Natural killer cell (primary cell): ENCODE data around the gene ZFAND3. TPM values are rescaled to one million over a fixed set of nuclear protein-coding genes. Genes with fewer than 3 reads are reported as not detected.
A peak's percentile ranks its signal among the peaks of the same experiment; 100 is the strongest.

ENCODE experiments used
- ATAC-seq, 3 donors: fragments of 150-1000 bp in 2 of 3; fragments of 200-7000 bp in 1 of 3; cut with Tn5 transposase; 1 replicate in 1 of 3; 2 replicates in 2 of 3; pipeline ENCODE4 v1.10.0; 2021; ENCODE audit warnings: mild to moderate bottlenecking in 2 of 3, moderate library complexity in 2 of 3
- DNase-seq, 2 donors: peaks; one replicate each; pipeline versions ENCODE4 v3.0.0 to v3.0.0-alpha.2; 2013 to 2021; ENCODE audit warnings: mixed read lengths in 1 of 2
- H3K27ac ChIP-seq: one replicate; pipeline ENCODE4 v1.5.1; 2013; ENCODE audit warnings: mild to moderate bottlenecking, low read length
- H3K27me3 ChIP-seq: one replicate; pipeline ENCODE4 v1.6.1; 2013; ENCODE audit warnings: low read length; ENCODE audit not compliant: control insufficient read depth, insufficient read depth
- H3K36me3 ChIP-seq: one replicate; pipeline ENCODE4 v1.6.1; 2013; ENCODE audit warnings: low read length; ENCODE audit not compliant: control insufficient read depth, insufficient read depth
- H3K4me1 ChIP-seq: one replicate; pipeline ENCODE4 v1.6.1; 2013; ENCODE audit warnings: low read length; ENCODE audit not compliant: control insufficient read depth, insufficient read depth
- H3K4me3 ChIP-seq: one replicate; pipeline ENCODE4 v1.5.1; 2013; ENCODE audit warnings: low read length
- H3K9me3 ChIP-seq: one replicate; pipeline ENCODE4 v1.6.1; 2013; ENCODE audit warnings: low read length; ENCODE audit not compliant: control insufficient read depth, insufficient read depth
- H3K27ac Mint-ChIP-seq, 2 donors: one replicate each; pipeline ENCODE4 v1.8.0; 2022; ENCODE audit warnings: mild to moderate bottlenecking in 2 of 2, mixed read lengths in 2 of 2, moderate library complexity in 1 of 2
- H3K27me3 Mint-ChIP-seq, 2 donors: one replicate each; pipeline ENCODE4 v1.8.0; 2022; ENCODE audit warnings: low read depth in 2 of 2, mixed read lengths in 2 of 2
- H3K36me3 Mint-ChIP-seq: one replicate; pipeline ENCODE4 v1.8.0; 2022; ENCODE audit warnings: mixed read lengths
- H3K4me1 Mint-ChIP-seq, 2 donors: one replicate each; pipeline ENCODE4 v1.8.0; 2022; ENCODE audit warnings: mixed read lengths in 2 of 2
- H3K4me3 Mint-ChIP-seq: one replicate; pipeline ENCODE4 v1.8.0; 2022; ENCODE audit warnings: mild to moderate bottlenecking, moderate library complexity, mixed read lengths
- H3K9me3 Mint-ChIP-seq, 2 donors: one replicate each; pipeline ENCODE4 v1.8.0; 2022; ENCODE audit warnings: mixed read lengths in 2 of 2
- WGBS: methylation state at CpG from one replicate; pipeline ENCODE4 v1.1.7; 2013; ENCODE audit warnings: missing lambda C conversion rate; ENCODE audit not compliant: insufficient coverage; 5-methylcytosine and 5-hydroxymethylcytosine counted together
- intact Hi-C: fragments of 100-400 bp; cut with micrococcal nuclease; formaldehyde crosslinking; loops from one replicate; pipeline ENCODE4 v1.14.2; 2022
- total RNA-seq, 4 donors: library from RNA; stranded (reverse); fragments of 120-200 nt in 1 of 4; gene quantifications; one replicate each; pipeline versions ENCODE4 v1.2.3 to v1.2.4, GENCODE V29; 2013 to 2022
- TF ChIP-seq, protein P1 (sequence below): fragments of 200-600 bp; IDR thresholded peaks from one replicate; pipeline ENCODE4 v1.8.0; 2022; ENCODE audit warnings: antibody characterized with exemption

The ZFAND3 gene
- total RNA-seq, 3 donors from 2014 or later (not counting 1 experiment from before 2014, with no cell fraction given), result 87.7 to 97.4 (median 90.1) TPM

- Mint-ChIP-seq H3K27ac (no peak overlapping the region), H3K4me3 (no peak overlapping the region), H3K9me3 (no peaks in the 10 kb centered on the region), H3K4me1 (peaks cover 61 to 70% of the 10 kb centered on the region in 2 donors), H3K36me3 (no peaks in the 10 kb centered on the region), H3K27me3 (no peaks in the 10 kb centered on the region)
- Histone ChIP-seq H3K4me1 (peaks cover 19% of the 10 kb centered on the region), H3K27ac (no peak overlapping the region), H3K4me3 (no peak overlapping the region), H3K36me3 (no peaks in the 10 kb centered on the region), H3K9me3 (no peaks in the 10 kb centered on the region), H3K27me3 (no peaks in the 10 kb centered on the region)
- intact Hi-C loops, result loop anchor here (2.0 kb wide), 1 partner anchor 70 kb away; no protein-coding TSS in a partner anchor
- no CpG with 5 or more reads among the region's 1 CpG for WGBS
- peak in 1 of 2 donors; percentile 67 for DNase-seq
- no peak for ATAC-seq
- TF ChIP-seq, protein P1, sequence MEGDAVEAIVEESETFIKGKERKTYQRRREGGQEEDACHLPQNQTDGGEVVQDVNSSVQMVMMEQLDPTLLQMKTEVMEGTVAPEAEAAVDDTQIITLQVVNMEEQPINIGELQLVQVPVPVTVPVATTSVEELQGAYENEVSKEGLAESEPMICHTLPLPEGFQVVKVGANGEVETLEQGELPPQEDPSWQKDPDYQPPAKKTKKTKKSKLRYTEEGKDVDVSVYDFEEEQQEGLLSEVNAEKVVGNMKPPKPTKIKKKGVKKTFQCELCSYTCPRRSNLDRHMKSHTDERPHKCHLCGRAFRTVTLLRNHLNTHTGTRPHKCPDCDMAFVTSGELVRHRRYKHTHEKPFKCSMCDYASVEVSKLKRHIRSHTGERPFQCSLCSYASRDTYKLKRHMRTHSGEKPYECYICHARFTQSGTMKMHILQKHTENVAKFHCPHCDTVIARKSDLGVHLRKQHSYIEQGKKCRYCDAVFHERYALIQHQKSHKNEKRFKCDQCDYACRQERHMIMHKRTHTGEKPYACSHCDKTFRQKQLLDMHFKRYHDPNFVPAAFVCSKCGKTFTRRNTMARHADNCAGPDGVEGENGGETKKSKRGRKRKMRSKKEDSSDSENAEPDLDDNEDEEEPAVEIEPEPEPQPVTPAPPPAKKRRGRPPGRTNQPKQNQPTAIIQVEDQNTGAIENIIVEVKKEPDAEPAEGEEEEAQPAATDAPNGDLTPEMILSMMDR, result peak; percentile 45
Measured at GRCh38 chr6:37860226-37860839, 40.8 kb downstream of the ZFAND3 start.

- intact Hi-C loops, result loop anchor here (2.0 kb wide), 1 partner anchor 71 kb away; no protein-coding TSS in a partner anchor
- H3K4me3 Mint-ChIP-seq, result no peak overlapping the region
- no peaks in the 10 kb centered on the region for H3K36me3 ChIP-seq
- H3K4me1 ChIP-seq, result peaks cover 21% of the 10 kb centered on the region
- H3K4me1 Mint-ChIP-seq, result peaks cover 61 to 70% of the 10 kb centered on the region in 2 donors
- H3K27me3 ChIP-seq, result no peaks in the 10 kb centered on the region
- peak overlapping the region in 1 of 2 donors; percentile 2 for H3K27ac Mint-ChIP-seq
- no peak overlapping the region for H3K4me3 ChIP-seq
- no peaks in the 10 kb centered on the region for H3K27me3 Mint-ChIP-seq
- no peaks in the 10 kb centered on the region for H3K36me3 Mint-ChIP-seq
- DNase-seq (no peak), ATAC-seq (no peak)
- no peak overlapping the region for H3K27ac ChIP-seq
- TF ChIP-seq, protein P1, result no peak
- no peaks in the 10 kb centered on the region for H3K9me3 Mint-ChIP-seq
- no peaks in the 10 kb centered on the region for H3K9me3 ChIP-seq
- WGBS, result 94% methylated on average over 2 of the region's 2 CpGs
Measured at GRCh38 chr6:37861452-37861851, 41.9 kb downstream of the ZFAND3 start.

DNA sequence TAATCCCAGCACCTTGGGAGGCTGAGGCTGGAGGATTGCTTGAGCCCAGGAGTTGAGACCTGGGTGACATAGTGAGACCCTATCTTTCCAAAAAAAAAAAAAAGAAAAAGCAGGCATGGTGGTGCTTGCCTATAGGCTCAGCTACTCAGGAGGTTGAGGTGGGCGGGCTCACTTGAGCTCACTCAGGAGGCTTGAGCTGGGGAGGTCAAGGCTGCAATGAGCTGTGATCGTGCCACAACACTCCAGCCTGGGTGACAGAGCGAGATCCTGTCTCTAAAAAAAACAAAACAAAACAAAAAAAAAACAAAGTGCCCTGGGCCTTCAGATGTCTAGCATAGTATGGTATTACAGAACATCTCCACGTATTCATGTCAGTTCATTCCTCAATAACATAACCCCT, 42.9 kb downstream of the ZFAND3 start:
- Mint-ChIP-seq H3K27me3 (no peaks in the 10 kb centered on the region), H3K36me3 (no peaks in the 10 kb centered on the region), H3K4me3 (no peak overlapping the region), H3K9me3 (no peaks in the 10 kb centered on the region), H3K4me1 (peaks cover 67 to 73% of the 10 kb centered on the region in 2 donors), H3K27ac (peak overlapping the region; percentile 37 to 65)
- 89% methylated on average over 4 of the region's 4 CpGs for WGBS
- Histone ChIP-seq H3K27me3 (no peaks in the 10 kb centered on the region), H3K36me3 (no peaks in the 10 kb centered on the region), H3K27ac (no peak overlapping the region), H3K9me3 (no peaks in the 10 kb centered on the region), H3K4me3 (no peak overlapping the region), H3K4me1 (peaks cover 25% of the 10 kb centered on the region)
- DNase-seq (no peak), ATAC-seq (peak; percentile 23 to 48 (median 45))
- TF ChIP-seq, protein P1, result no peak
- intact Hi-C loops, result no loop called here

- no peaks in the 10 kb centered on the region for H3K36me3 Mint-ChIP-seq
- intact Hi-C loops, result no loop called here
Measured at GRCh38 chr6:37862992-37863391, 43.5 kb downstream of the ZFAND3 start.

More at GRCh38 chr6:37862992-37863391, 43.5 kb downstream of the ZFAND3 start:
- DNase-seq (no peak), ATAC-seq (no peak)
- Histone ChIP-seq H3K27me3 (no peaks in the 10 kb centered on the region), H3K27ac (no peak overlapping the region), H3K9me3 (no peaks in the 10 kb centered on the region), H3K4me1 (peaks cover 25% of the 10 kb centered on the region), H3K4me3 (no peak overlapping the region), H3K36me3 (no peaks in the 10 kb centered on the region)
- TF ChIP-seq, protein P1, result no peak
- Mint-ChIP-seq H3K27ac (peak overlapping the region; percentile 37 to 65), H3K27me3 (no peaks in the 10 kb centered on the region), H3K4me1 (peaks cover 67 to 73% of the 10 kb centered on the region in 2 donors), H3K4me3 (no peak overlapping the region), H3K9me3 (no peaks in the 10 kb centered on the region)
- WGBS, result 86% methylated on average over 2 of the region's 2 CpGs
